Measurements from ENCODE around the gene SIVA1.

The SIVA1 gene, protein sequence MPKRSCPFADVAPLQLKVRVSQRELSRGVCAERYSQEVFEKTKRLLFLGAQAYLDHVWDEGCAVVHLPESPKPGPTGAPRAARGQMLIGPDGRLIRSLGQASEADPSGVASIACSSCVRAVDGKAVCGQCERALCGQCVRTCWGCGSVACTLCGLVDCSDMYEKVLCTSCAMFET

GRCh38 chr14:104752735-104753527 is at the start of gene SIVA1:
Gene SIVA1, plus strand, starts transcription at chr14:104753147. Its CDS starts 55 bp downstream, at chr14:104753202.
- no peak for TF ChIP-seq ZNF274 (IDR thresholded peaks at IDR 0.05; ENCODE audit: low read depth, low read length)

GRCh38 chr14:104703269-104703668 is 49.7 kb upstream of the SIVA1 start:
- TF ChIP-seq ZNF274 (IDR thresholded peaks at IDR 0.05; ENCODE audit: low read depth, low read length): no peak
- H3K4me3 ChIP-seq (ENCODE audit: low read length): no peak overlapping the region

More at GRCh38 chr14:104752735-104753527, at the start of gene SIVA1:
- peak within 1 kb of the TSS; percentile 79 for H3K4me3 ChIP-seq (ENCODE audit: low read length)

GRCh38 chr14:104704252-104704651 is 48.7 kb upstream of the SIVA1 start:
- no peak overlapping the region for H3K4me3 ChIP-seq (ENCODE audit: low read length)
- no peak for TF ChIP-seq ZNF274 (IDR thresholded peaks at IDR 0.05; ENCODE audit: low read depth, low read length)

- H3K4me3 ChIP-seq (ENCODE audit: low read length): no peak overlapping the region
- no peak for TF ChIP-seq ZNF274 (IDR thresholded peaks at IDR 0.05; ENCODE audit: low read depth, low read length)
Measured at GRCh38 chr14:104705340-104706047, 47.5 kb upstream of the SIVA1 start.

DNA sequence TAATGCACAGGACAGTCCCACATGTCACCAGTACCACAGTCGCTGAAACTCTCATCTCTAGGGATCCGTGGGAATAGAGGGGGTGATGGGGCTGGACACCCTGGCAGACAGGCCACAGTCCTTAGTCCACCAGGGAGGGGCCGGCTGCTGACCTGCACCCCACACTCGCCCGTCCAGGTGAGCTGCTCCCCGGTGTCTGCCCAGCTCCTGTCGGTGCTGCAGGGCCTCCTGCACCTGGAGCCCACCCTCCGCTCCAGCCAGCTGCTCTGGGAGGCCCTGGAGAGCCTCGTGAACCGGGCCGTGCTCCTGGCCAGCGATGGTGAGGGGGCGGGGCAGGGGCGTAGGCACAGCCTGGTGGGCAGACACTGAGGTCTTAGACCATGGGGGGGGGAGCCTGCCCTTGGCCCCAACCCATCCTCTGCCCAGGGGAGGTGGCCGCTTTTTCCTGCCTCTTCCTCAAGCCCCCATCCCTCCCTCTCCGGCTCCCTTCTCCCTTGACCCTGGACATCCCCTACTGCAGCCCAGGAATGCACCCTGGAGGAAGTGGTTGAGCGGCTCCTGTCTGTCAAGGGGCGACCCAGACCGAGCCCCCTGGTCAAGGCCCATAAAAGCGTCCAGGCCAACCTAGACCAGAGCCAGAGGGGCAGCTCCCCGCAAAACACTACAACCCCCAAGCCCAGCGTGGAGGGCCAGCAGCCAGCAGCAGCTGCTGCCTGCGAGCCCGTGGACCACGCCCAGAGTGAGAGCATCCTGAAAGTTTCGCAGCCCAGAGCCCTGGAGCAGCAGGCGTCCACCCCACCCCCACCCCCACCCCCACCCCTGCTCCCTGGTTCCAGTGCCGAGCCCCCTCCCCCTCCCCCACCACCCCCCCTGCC is 46.0 kb upstream of the SIVA1 start:
- no peak overlapping the region for H3K4me3 ChIP-seq (ENCODE audit: low read length)
- TF ChIP-seq ZNF274 (IDR thresholded peaks at IDR 0.05; ENCODE audit: low read depth, low read length): no peak

- no peak overlapping the region for H3K4me3 ChIP-seq (ENCODE audit: low read length)
- no peak for TF ChIP-seq ZNF274 (IDR thresholded peaks at IDR 0.05; ENCODE audit: low read depth, low read length)
Measured at GRCh38 chr14:104707608-104708595, 45.0 kb upstream of the SIVA1 start.

DNA sequence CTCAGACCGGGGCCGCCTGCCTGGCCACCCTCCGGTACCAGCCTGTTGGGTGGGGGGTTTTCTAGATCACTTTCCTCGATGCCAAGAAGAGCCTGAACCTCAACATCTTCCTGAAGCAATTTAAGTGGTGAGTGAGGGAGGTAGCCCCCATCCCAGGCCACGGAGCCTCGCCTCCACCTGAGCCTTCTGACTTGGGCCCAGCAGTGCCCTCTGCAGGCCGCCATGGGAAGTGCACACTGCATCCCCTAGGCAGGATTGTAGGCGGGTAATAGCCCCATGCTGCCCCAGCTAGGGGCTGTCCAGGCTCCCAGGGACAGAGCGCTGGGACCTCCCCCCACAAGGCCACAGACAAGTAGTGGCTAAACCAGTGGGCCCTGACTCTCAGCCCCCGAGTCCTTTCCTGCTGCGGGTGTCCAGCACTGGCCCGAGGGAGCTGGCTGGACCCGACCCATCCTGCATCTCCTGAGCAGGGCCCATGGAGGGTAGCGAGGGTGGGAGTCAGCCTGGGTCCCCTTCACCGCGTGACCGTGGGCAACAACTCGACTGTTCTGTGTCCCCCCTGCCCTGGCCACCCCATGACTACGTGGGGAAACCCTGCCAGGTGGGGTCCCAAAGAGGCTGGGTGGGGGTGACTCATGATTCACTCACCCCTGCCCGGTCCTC is 44.2 kb upstream of the SIVA1 start:
- no peak for TF ChIP-seq ZNF274 (IDR thresholded peaks at IDR 0.05; ENCODE audit: low read depth, low read length)
- no peak overlapping the region for H3K4me3 ChIP-seq (ENCODE audit: low read length)

DNA sequence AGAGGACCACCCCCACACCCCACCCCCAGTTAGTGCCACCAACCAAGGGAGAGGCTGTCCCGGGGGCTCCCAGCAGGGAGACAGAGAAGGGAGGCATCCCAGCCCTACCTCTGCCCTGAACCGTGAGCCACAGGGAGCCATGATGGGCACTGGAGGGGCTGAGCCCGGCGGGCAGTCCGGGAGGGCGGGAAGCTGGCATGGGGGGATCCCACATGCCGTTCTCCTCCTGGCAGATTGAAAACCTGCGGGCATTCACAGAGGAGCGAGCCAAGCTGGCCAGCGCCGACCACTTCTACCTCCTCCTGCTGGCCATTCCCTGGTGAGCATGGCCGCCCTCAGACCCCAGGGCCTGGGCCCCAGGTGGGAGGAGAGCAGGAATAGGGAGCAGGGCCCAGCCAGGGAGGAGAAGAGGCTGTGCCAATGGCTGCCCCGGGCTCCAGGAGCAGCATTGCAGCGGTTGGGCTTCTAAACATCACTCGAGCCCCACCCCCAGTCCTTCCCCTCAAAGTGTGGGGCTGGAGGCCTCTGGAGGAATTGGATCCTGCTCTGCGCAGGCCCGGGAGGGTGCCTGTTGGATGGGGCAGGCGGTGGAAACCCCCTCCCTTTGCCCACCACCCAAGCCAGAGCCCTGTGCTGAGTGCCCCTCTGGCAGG is 43.4 kb upstream of the SIVA1 start:
- TF ChIP-seq ZNF274 (IDR thresholded peaks at IDR 0.05; ENCODE audit: low read depth, low read length): no peak
- H3K4me3 ChIP-seq (ENCODE audit: low read length): no peak overlapping the region

GRCh38 chr14:104710071-104710735 is 42.7 kb upstream of the SIVA1 start:
- no peak for TF ChIP-seq ZNF274 (IDR thresholded peaks at IDR 0.05; ENCODE audit: low read depth, low read length)
- H3K4me3 ChIP-seq (ENCODE audit: low read length): no peak overlapping the region

DNA sequence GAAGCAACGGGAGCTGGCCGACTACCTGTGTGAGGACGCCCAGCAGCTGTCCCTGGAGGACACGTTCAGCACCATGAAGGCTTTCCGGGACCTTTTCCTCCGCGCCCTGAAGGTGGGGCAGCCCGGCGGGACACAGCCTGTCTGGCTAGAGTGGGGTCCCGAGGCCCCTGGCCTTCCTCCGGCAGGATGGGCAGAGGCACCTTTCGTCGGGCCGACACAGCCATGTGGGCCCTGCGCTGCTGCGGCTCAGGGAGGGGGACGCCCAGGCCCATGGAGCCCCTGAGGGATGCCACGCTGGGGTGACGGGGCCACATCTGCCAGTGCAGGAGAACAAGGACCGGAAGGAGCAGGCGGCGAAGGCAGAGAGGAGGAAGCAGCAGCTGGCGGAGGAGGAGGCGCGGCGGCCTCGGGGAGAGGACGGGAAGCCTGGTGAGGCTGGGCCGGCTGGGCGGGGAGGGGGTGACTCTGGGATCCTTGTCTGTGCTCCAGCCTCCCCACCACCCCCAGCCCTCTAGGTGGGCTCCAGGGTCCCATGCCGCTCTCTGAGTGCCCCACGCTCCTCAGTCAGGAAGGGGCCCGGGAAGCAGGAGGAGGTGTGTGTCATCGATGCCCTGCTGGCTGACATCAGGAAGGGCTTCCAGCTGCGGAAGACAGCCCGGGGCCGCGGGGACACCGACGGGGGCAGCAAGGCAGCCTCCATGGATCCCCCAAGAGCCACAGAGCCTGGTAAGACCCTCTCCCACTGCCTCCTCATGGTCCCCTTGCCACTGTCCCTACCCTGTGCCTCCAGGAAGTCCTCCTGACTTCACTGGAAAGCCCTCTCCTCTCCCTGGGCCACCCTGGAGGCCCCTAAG is 39.8 kb upstream of the SIVA1 start:
- no peak for TF ChIP-seq ZNF274 (IDR thresholded peaks at IDR 0.05; ENCODE audit: low read depth, low read length)
- no peak overlapping the region for H3K4me3 ChIP-seq (ENCODE audit: low read length)

All from GM08714 (cell line).